Activated CD4-positive, alpha-beta T cell treated with anti-CD3 and anti-CD28 coated beads, Interleukin-2, amount 10 ng/mL, durations not matched to agents 24 days and 14 days (primary cell): ENCODE measurements around the gene QSER1. TPM values are rescaled to one million over a fixed set of nuclear protein-coding genes. Genes with fewer than 3 reads are reported as not detected.
"Not testable (repeated sequence)": the region's sequence is repeated elsewhere in the genome, so short reads cannot be mapped to it uniquely, and the experiment has no call there.

ENCODE experiments used
- DNase-seq: peaks from one replicate; pipeline ENCODE4 v3.0.0; 2022
- H3K27ac Mint-ChIP-seq: one replicate; pipeline ENCODE4 v1.8.0; 2022; ENCODE audit warnings: mild to moderate bottlenecking, mixed read lengths
- H3K27me3 Mint-ChIP-seq: one replicate; pipeline ENCODE4 v1.8.0; 2022; ENCODE audit warnings: mixed read lengths
- H3K36me3 Mint-ChIP-seq: one replicate; pipeline ENCODE4 v1.8.0; 2022; ENCODE audit warnings: low read depth, mild to moderate bottlenecking, mixed read lengths
- H3K4me1 Mint-ChIP-seq: one replicate; pipeline ENCODE4 v1.8.0; 2021; ENCODE audit warnings: mixed read lengths
- H3K4me3 Mint-ChIP-seq: one replicate; pipeline ENCODE4 v1.8.0; 2022; ENCODE audit warnings: mild to moderate bottlenecking, moderate library complexity, mixed read lengths
- H3K9me3 Mint-ChIP-seq: one replicate; pipeline ENCODE4 v1.8.0; 2021; ENCODE audit warnings: mixed read lengths
- intact Hi-C: fragments of 100-400 bp; cut with micrococcal nuclease; formaldehyde crosslinking; loops from one replicate; pipeline ENCODE4 v1.15.1; 2023
- total RNA-seq: library from RNA; stranded (reverse); gene quantifications from 2 replicates; pipeline ENCODE4 v1.2.3, GENCODE V29; 2022

Gene QSER1
- 18.9 TPM in 2 replicates for total RNA-seq

DNA sequence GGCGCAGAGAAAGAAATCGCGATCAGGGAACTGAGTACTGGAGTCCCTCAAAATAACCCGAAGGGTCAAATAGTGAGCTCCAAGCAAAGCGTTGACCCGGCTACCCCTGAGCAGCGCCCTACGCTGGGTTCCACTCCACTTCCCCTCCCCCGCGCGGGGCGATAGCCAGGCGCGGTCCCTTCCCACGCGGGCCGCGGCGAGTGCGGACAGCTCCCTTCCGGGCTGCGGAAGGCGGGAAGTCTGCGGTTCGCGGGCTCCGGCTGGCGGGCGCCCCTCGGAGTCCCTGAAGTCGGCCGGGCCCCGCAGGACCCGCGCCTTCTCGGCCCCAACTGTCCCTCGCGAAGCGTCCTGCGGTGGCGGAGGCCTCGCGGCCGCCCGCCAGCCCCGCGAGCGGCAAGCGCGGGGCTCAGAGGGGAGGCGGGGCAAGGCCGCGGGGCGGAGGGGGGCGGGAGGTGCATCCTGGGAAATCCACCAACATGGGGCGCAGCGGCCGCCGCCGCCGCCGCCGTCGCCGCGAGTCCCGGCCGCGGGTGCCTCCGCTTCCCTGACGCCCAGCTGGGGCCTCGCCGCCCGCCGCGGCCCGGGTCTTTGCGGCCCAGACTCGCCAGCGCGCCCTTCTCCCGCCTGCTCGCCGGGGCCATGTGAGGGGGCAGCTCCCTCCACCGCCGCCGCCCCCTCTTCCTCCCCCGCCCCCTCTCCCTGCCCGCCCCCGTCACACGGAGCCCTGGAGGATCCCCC, at the start of gene QSER1:
TSS of gene QSER1 (plus strand) at position 457 of the 738 bp plus-strand sequence. CDS start 315 bp downstream, outside the sequence.
- Mint-ChIP-seq H3K36me3 (peaks cover 9% of the 10 kb centered on the region), H3K9me3 (no peaks in the 10 kb centered on the region), H3K27ac (peak within 1 kb of the TSS; percentile 98), H3K4me3 (peak within 1 kb of the TSS; percentile 98), H3K4me1 (peaks cover 22% of the 10 kb centered on the region), H3K27me3 (peaks cover 10% of the 10 kb centered on the region)
- DNase-seq = peak; percentile 89
- intact Hi-C loops = loop anchor here (1.0 to 10.0 kb wide), 10 partner anchors 63 to 1342 kb away; partner anchors contain the start of genes CD59, CSTF3, EIF3M and HIPK3

DNA sequence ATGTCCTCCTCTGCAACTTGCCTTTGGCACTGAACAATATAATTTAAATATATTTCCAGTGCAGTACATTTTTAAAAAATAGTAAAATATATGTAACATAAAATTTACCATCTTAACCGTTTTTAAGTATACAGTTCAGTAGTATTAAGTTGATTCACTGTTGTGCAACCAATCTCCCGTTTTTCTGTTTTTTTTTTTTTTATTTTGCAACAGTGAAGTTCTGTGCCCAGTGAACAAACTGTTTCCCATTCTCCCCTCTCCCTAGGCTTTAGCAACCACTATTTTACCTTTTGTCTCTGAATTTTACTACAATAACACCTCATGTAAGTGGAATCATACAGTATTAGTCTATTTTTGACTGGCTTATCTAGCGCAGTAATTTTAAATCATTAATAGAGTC, 49.1 kb upstream of the QSER1 start:
- peaks cover 3% of the 10 kb centered on the region for H3K27me3 Mint-ChIP-seq
- intact Hi-C loops = no loop called here

DNA sequence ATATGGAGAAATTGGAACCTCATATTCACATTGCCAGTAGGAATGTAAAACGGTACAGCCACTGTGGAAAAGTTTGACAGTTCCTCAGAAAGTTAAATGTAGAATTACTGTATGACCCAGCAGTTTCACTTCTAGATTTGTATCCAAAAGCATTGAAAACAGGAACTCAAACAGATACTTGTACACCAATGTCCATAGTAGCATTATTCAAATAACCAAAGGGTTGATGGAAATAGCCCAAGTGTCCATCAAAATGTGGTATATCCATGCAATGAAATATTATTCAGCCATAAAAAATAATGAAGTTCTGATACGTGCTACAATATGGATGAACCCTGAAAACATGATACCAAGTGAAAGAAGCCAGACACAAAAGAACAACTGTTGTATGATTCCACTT, 45.1 kb upstream of the QSER1 start:
- Mint-ChIP-seq H3K36me3 (peaks cover 1% of the 10 kb centered on the region), H3K27me3 (peaks cover 3% of the 10 kb centered on the region), H3K9me3 (no peaks in the 10 kb centered on the region), H3K27ac (no peak overlapping the region), H3K4me3 (no peak overlapping the region), H3K4me1 (peaks cover 5% of the 10 kb centered on the region)
- intact Hi-C loops = no loop called here
- DNase-seq = no peak

More for the DNA sequence above, 49.1 kb upstream of the QSER1 start:
- Mint-ChIP-seq H3K4me3 (no peak overlapping the region), H3K9me3 (no peaks in the 10 kb centered on the region), H3K4me1 (no peaks in the 10 kb centered on the region), H3K36me3 (no peaks in the 10 kb centered on the region), H3K27ac (no peak overlapping the region)
- DNase-seq = no peak

DNA sequence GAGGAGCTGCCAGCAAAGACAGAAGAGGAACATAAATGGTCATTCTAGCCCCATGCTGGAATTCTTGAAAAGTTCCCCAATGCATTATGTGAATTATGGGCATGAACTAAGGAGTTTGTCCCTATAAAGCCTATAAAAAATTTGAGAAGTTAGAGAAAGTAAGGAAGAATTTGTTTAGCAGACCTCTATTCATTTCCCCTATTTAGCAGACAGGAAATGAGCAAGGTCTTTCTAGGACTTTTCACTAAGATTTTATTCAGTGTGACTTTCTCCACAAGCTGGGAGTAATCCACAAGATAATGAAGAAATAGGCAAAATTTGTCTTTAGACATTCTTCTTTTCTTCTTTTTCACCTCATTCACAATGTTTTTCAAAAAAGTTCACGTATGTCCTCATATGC, 42.9 kb upstream of the QSER1 start:
- H3K9me3 Mint-ChIP-seq = no peaks in the 10 kb centered on the region
- H3K4me3 Mint-ChIP-seq = no peak overlapping the region
- no peak overlapping the region for H3K27ac Mint-ChIP-seq
- intact Hi-C loops = no loop called here
- peaks cover 1% of the 10 kb centered on the region for H3K36me3 Mint-ChIP-seq
- H3K27me3 Mint-ChIP-seq = peaks cover 3% of the 10 kb centered on the region
- no peak for DNase-seq
- peaks cover 5% of the 10 kb centered on the region for H3K4me1 Mint-ChIP-seq

DNA sequence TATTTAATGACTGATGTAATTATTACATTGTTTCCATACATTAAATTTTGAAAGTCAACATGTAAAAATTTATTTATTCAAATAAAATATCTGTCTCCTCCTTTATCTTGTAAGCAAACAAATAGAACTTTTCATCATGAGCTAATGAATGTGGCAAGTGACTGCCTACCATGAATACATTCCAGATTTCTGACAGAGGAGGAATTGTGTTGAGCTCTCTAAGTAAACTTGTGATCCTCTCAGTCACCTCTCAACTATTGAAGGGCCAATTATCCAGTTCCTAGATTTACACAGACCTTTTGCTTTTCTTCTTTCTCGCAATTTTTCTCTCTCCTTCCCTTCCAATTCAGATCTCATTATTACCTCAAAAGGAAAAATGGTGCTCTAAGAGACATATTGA, 41.4 kb upstream of the QSER1 start:
- Mint-ChIP-seq H3K36me3 (peaks cover 1% of the 10 kb centered on the region), H3K4me1 (peaks cover 5% of the 10 kb centered on the region), H3K9me3 (no peaks in the 10 kb centered on the region), H3K27ac (no peak overlapping the region), H3K4me3 (no peak overlapping the region), H3K27me3 (peaks cover 5% of the 10 kb centered on the region)
- intact Hi-C loops = no loop called here
- no peak for DNase-seq

DNA sequence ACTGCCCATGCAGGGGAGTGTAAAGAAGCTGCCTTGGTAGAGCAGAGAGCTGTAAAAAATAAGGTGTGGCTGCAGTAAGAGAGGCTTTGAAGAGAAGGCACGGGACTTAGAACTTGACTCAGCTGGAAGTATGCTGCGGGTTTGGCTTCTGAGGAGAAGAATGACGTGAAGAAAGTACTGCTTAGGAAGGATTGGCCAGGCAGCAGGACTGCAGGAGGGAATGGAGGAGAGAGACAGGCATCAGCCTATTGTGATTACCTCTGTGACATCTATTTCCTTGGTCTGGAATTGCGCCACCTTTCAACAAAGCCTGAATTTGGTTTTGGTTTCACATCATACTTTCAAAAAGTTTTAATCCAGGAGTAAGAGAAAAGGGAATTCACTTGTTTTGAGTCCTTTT, 40.4 kb upstream of the QSER1 start:
- H3K27me3 Mint-ChIP-seq = peaks cover 7% of the 10 kb centered on the region
- intact Hi-C loops = no loop called here

DNA sequence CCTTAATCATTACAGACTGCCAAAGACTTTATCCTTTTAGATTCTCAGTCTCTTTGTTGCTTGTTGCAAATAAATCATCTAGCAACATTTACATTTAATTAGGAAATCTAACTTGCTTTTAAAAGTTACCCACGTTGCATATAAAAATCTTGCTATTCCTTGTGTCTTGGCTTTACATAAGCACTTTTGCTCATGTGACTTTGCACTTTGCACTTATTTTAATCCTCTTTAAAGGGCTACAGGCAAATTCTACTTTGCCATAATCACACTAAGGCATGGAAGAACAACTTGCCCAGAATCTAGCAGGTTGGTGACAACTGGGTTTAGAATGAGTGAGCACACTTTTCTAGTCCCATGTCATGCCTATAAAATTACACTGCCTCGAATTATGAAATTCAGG, 37.0 kb upstream of the QSER1 start:
- no peak for DNase-seq
- Mint-ChIP-seq H3K9me3 (no peaks in the 10 kb centered on the region), H3K27ac (no peak overlapping the region), H3K36me3 (peaks cover 1% of the 10 kb centered on the region), H3K4me1 (peaks cover 5% of the 10 kb centered on the region), H3K4me3 (no peak overlapping the region), H3K27me3 (peaks cover 11% of the 10 kb centered on the region)
- intact Hi-C loops = no loop called here

More for the DNA sequence above, 40.4 kb upstream of the QSER1 start:
- DNase-seq = no peak
- H3K4me1 Mint-ChIP-seq = peaks cover 5% of the 10 kb centered on the region
- no peaks in the 10 kb centered on the region for H3K9me3 Mint-ChIP-seq
- H3K4me3 Mint-ChIP-seq = no peak overlapping the region
- H3K27ac Mint-ChIP-seq = no peak overlapping the region
- peaks cover 1% of the 10 kb centered on the region for H3K36me3 Mint-ChIP-seq

DNA sequence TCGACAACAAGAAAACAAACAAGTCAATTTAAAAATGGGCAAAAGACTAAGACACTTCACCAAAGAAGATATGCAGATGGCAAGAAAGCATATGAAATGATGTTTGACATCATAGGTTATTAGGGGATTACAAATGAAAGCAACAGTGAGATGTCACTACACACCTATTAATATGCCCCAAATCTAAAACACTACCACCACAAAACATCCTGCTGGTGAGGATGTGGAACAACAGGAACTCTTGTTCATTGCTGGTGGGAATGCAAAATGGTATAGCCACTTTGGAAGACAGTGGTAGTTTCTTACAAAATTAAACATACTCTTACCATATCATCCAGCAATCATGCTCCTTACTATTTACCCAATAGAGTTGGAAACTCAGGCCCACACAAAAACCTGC, 33.9 kb upstream of the QSER1 start:
- no peak overlapping the region for H3K4me3 Mint-ChIP-seq
- H3K9me3 Mint-ChIP-seq = no peaks in the 10 kb centered on the region
- intact Hi-C loops = no loop called here
- H3K36me3 Mint-ChIP-seq = no peaks in the 10 kb centered on the region
- peaks cover 28% of the 10 kb centered on the region for H3K27me3 Mint-ChIP-seq
- H3K4me1 Mint-ChIP-seq = no peaks in the 10 kb centered on the region
- no peak overlapping the region for H3K27ac Mint-ChIP-seq
- DNase-seq = no peak

DNA sequence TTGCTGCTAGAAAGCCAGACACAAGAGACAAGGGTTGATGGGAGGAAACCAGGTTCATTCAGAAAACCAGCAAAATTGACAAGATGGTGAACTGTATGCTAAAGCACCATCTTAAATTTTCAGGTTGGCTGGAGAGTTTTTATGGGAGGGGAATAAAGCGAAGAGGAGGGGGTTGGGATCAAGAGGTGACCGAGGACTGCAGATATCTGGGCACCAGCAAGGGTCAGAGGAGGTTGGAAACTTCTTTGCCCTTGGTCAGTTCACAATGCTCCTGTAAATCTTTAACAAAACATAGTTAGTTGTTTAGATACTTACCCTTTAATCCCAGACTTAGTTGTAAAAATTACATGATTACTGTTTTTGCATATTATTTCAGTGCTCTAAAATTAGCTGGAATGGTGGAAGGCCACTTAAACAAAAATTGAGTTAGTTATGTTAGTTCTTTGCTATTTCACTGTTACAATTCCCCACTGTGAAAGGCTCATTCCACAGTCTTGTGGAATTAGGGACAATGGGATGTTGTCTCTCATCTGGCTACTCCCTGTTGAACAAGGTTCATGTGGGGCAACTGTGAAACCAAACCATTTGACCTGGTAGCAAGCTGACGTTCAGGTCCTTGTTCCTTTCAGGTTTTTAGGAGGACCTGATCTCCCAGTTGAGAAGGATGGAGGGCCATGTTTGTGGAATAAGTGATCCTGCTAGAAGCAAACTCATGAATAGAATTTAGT, 30.6 kb upstream of the QSER1 start:
- H3K36me3 Mint-ChIP-seq = no peaks in the 10 kb centered on the region
- no peak for DNase-seq
- no peak overlapping the region for H3K4me3 Mint-ChIP-seq
- no peaks in the 10 kb centered on the region for H3K4me1 Mint-ChIP-seq
- peaks cover 34% of the 10 kb centered on the region for H3K27me3 Mint-ChIP-seq
- H3K9me3 Mint-ChIP-seq = no peaks in the 10 kb centered on the region
- H3K27ac Mint-ChIP-seq = no peak overlapping the region
- intact Hi-C loops = no loop called here

DNA sequence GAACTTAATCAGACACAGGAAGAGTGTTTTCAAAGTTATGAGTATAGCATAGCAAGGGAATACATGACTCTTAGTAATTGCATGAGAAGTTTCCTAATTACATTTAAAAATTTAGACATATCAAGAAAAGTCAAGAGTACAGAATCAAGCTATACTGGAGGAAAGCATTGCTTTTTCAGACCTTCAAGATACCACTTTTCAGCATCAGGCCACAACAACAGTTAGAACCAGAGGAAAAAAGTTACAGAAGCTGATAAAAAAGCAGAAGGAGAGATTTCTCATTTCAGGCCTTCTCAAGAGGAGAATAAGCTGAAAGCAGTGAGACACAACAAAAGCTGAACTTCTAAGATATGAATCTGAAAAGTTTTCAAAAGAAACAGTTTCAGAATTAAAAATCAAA, 28.1 kb upstream of the QSER1 start:
- Mint-ChIP-seq H3K4me3 (no peak overlapping the region), H3K27ac (no peak overlapping the region), H3K36me3 (no peaks in the 10 kb centered on the region), H3K9me3 (no peaks in the 10 kb centered on the region), H3K4me1 (no peaks in the 10 kb centered on the region), H3K27me3 (peaks cover 29% of the 10 kb centered on the region)
- no peak for DNase-seq
- intact Hi-C loops = no loop called here

DNA sequence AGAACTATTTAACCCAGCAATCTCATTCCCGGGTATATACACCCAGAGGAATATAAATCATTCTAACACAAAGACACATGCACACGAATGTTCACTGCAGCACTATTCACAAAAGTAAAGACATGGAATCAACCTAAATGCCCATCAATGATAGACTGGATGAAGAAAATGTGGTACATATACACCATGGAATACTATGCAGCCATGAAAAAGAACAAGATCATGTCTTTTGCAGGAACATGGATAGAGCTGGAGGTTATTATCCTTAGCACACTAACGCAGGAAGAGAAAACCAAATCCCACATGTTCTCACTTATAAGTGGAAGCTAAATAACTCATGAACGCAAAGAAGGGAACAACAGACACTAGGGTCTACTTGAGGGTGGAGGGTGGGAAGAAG, 23.9 kb upstream of the QSER1 start:
- H3K9me3 Mint-ChIP-seq, DNase-seq, H3K27ac Mint-ChIP-seq, intact Hi-C loops, H3K36me3 Mint-ChIP-seq, H3K4me1 Mint-ChIP-seq, H3K4me3 Mint-ChIP-seq: not testable (repeated sequence)
- H3K27me3 Mint-ChIP-seq = peaks cover 20% of the 10 kb centered on the region

DNA sequence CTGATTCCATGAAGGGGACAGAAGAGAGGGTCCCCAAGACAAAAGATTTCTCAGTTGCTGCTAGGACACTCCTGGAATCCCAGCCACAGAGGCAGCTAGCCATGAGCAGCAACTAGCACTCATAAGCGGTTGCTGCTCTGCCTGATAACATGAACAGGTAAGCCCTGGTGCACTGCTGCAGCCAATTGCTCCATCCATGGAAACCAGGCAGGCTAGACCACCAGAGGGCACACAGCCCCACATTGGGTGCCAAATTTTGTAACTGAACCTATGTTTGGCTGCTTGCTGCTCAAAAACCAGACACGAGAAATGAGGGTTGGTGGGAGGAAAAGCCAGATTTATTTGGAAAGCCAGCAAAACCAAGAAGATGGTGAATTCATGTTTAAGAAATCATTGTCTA, 21.9 kb upstream of the QSER1 start:
- peaks cover 26% of the 10 kb centered on the region for H3K27me3 Mint-ChIP-seq
- no peaks in the 10 kb centered on the region for H3K36me3 Mint-ChIP-seq
- intact Hi-C loops = no loop called here
- no peak overlapping the region for H3K27ac Mint-ChIP-seq
- DNase-seq = peak; percentile 66
- H3K4me3 Mint-ChIP-seq = no peak overlapping the region
- no peaks in the 10 kb centered on the region for H3K4me1 Mint-ChIP-seq
- no peaks in the 10 kb centered on the region for H3K9me3 Mint-ChIP-seq

DNA sequence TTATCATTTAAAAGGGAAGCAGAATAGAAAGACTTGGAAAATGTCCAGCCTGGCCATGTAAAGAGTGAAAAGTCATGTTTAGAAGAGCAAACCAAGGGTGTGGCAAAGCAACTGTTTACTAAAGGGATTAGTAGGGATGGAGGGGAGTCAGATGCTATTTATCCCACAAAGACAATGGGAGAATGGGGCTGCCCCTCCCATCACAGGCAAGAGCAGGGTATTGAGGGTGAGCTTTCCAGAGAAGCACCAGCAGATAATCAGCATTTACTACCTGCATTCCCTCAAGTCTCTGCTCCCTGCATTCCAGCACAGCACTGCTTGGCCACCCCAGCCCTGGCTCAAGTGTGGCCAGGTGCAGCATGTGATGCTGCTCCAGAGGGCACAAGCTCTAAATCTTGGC, 18.5 kb upstream of the QSER1 start:
- intact Hi-C loops = no loop called here
- Mint-ChIP-seq H3K9me3 (no peaks in the 10 kb centered on the region), H3K27ac (no peak overlapping the region), H3K36me3 (no peaks in the 10 kb centered on the region), H3K4me3 (no peak overlapping the region), H3K4me1 (no peaks in the 10 kb centered on the region), H3K27me3 (peaks cover 17% of the 10 kb centered on the region)
- no peak for DNase-seq

DNA sequence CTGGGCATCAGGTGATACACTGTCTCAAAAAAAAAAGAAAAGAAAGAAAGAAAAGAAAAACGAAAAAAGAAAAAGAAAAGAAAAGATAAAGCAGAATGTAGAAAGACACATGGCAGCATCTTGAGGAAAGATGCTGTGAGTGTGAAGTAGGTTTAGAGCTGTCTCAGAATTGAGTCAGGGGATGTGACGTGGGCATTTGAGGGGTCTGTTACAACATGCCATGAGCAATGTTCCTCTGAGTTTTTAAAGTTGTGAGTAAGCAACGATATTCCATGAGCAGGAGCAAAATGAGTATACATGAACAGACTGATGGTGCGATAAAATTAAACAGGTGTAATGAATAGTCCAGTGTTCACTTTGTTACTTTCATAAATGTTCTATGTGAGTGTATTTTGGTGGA, 11.3 kb upstream of the QSER1 start:
- intact Hi-C loops = no loop called here
- Mint-ChIP-seq H3K9me3 (no peaks in the 10 kb centered on the region), H3K4me3 (no peak overlapping the region), H3K36me3 (no peaks in the 10 kb centered on the region), H3K27ac (no peak overlapping the region), H3K27me3 (peaks cover 15% of the 10 kb centered on the region), H3K4me1 (no peaks in the 10 kb centered on the region)
- no peak for DNase-seq
